GM18867 (cell line): Measurements from ENCODE around the gene RANBP9.

Experiments used
- ATAC-seq: cut with Tn5 transposase; IDR thresholded peaks from one replicate; pipeline ENCODE4 v1.9.1; 2021; ENCODE audit warnings: mild to moderate bottlenecking, moderate library complexity; ENCODE audit not compliant: unreplicated experiment

The RANBP9 gene

DNA sequence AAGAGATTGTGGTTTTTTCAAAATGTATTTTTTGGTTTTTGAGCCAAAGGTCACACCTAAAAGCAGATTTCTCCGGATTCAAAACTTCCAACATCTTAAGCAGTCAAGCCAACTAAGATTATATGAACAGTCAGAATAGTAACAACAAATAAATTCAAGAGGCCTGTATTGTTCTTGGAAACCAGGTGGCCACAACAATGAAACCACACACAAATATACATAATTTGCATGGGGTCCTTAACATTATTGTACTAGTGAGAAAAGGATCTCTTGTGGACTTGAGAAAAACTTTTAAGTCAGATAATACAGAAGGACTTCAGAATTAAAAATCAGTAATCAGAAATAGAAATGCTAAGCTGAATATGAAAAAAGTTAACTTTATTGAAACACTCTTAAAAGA, 55.9 kb downstream of the RANBP9 start:
- ATAC-seq: peak; percentile 73

DNA sequence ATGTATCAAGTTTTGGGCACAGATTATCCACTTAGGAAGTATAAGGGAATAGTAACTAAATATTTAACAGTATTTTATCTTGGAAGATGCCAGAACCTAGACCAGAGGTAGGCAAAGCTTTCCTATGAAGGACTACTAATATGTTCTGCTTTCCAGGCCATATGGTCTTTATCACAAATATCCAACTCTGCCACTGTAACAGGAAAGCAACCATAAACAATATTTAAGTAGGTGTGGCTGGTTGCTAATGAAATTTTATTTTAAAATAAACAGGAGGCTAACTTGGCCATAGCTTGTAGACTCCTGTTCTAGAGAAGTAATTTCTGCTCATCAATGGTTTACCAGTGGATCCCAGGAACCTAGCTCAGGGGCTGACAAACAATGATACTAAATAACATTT, 57.1 kb downstream of the RANBP9 start:
- no peak for ATAC-seq

DNA sequence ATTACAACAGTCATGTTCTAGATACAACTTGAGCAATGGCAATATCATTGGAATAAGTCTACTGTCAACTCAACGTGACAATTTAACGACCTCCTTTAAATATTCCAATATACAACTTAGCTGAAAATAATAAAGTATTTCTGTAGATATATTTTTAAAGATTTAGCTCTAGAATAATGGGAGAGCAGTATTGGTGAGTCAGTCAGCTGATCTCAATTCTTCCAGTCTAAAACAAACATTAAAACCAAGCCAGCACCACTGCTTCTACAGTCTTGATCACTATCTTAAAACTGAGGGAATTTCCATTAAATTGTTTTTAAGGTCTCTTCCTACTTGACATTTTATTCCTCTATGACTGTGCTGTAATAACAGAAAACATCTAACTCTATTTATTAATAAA, 58.3 kb downstream of the RANBP9 start:
- no peak for ATAC-seq

DNA sequence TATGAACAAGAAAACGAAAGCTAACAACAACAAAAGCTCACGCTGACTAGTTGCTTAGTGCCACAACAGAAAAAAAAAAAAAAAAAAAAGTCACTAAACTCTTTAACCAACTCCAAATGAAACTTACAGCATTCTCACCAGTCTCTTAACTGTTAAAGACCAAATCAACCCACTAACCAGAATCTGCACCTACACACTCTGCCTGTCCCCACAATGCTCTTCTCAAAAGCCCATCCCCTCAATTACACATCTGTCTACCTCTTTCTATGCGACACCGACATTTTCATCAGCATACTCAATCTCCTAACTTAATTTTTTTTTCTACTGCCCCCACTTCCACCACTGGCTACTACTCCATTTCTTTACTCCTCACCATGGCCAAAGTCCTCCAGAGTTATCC, 62.2 kb downstream of the RANBP9 start:
- no peak for ATAC-seq

DNA sequence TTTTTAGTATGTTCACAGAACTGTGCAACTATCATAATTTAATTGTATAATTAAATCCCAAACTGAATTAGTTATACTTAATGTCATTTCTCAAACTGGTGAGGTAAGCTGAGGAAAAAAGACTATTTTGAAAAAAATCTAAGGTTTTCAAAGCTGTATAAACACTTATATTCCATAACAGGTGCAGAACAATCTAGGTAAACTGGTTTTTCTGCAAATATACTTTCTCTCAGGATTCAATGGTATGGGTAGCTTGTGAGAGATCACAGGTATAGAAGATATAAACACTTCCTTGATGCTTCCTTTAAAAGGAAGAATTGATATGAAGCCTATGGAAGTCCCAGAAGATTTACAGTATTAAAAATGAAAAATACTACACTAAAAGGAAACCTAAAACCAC, 62.8 kb downstream of the RANBP9 start:
- ATAC-seq: no peak

DNA sequence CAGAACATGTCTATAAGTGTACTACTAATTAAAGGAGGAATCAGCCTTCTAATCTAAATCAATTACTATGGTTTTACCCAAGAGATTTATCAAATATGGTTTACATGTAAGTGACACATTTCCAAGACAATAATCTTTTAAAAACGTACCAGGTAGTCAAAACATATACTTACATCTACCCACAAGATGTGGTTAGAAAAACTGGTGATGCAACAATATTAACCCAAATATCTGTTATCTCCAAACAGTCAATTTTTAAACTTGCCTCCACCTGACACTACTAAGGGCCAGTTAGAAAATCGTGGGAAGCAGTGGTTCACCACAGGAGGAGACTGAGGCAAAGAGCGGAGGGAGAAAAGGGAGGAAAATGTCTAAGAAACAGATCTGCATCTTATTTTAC, 68.5 kb downstream of the RANBP9 start:
- ATAC-seq: no peak

DNA sequence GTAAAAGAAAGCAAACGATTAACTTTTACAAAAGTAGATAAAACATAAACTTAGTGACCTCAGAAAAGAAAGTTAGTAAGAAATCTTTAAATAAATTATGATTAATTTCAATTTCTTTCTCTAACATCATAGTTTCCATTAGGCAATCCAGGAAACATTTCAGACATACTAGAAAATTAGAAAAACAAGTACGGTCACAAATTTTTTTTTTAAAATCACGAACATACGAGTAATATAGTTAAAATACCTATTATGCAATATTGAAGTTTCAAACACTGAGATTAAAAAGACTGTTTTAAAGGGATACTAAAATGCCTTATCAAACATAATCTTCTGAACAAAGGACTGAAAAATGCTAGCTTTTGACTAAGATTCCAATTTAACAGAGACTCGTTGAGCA, 70.3 kb downstream of the RANBP9 start:
- ATAC-seq: no peak

DNA sequence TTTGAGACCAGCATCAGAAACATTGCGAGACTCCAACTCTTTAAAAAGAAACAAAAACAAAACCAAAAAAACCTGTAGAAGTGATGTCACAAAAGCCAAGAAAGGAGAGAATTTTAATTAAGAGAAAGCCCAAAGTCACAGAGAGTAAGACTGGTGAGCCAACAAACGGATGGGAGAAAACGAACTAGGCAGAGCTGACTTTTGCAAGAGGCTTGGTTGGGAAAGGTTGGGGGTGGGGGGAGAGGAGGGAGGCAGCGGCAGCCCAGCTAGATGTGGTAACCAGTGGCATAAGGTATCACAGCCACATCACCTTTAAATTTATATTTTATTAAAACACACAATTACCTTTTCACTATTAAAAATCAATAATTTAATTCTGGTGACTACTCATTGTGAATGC, 73.0 kb downstream of the RANBP9 start:
- ATAC-seq: no peak

DNA sequence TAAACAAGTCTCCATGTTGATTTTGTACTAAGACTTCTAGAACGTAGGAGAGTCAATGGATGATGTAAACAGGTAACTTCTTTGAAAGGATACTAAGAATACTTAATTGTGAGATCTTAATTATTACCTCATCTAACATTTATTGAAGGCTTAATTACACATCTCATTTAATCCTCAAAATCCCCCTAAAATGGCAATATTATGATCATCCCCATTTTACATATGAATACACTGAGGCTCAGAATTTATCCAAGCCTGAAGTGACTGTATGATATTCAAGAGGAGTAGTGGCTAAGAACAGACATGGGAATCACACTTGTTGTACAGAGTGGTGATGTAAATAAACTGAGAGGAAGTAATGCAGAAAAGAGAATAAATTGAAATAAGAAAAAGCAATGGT, 73.6 kb downstream of the RANBP9 start:
- no peak for ATAC-seq

DNA sequence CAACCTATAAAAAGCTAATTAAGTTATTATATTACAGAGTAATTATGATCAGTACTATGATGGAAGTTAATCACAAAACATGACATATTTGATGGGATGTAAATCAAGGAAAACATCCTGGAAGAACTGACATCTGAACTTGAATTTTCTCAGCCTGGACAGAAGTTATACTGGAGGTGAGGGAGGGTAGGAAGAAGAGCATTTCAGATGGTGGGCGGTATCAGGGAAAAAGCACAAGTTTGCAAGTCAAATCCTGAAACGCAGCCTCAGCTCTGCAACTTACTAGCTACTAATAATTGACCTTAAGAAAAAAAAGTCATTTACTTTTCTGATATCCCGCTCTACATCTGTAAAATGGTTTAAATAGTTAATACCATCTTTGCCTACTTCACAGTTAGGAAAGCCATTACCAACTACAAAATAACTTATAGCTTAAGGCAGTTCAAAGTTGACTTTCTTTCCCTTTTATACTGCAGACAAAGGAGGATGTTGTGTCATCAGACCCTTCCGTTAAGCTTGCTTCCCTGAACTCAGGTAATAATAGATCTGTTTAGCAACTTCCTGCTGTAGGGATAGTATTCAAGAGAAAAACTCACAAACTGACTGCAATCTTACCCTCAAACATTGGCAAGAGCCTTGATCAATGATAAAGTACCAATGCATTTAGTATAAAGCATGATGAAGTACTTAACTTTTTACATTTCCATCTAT, 75.5 kb downstream of the RANBP9 start:
- ATAC-seq: no peak

DNA sequence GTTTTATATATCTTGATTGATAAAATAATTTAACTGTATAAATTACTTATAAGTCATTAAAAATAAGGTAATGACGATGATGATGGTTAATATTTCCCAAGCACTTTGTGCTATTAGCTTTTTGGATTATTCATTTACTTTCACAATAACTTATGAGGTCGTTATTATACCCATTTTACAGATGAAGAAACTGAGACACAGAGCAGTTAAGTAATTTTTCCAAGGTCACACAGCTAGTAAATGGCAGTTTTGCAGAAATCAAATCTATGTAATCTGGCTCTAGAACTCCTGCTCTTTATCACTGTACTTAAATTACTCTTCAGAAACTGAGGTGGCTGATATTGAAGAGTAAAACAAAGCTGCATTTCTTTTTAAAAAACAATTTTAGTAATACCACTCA, 78.3 kb downstream of the RANBP9 start:
- ATAC-seq: no peak

DNA sequence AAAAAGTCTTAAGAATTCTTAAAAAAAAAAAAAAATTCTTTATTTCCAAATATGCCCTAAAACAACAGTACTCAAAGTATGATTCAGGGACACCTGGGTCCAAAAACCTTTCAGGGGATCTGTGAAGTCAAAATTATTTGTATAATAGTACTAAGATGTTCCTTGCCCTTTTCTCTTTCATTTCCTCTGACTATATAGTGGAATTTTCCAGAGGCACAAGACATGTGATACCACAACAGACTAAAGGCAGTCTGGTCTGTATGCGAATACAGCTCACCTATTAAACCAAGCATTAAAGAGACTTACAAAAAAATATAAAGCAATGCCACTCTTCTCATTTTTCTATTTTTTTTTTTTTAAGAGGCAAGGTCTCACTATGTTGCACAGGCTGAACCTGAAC, 81.1 kb downstream of the RANBP9 start:
- no peak for ATAC-seq

DNA sequence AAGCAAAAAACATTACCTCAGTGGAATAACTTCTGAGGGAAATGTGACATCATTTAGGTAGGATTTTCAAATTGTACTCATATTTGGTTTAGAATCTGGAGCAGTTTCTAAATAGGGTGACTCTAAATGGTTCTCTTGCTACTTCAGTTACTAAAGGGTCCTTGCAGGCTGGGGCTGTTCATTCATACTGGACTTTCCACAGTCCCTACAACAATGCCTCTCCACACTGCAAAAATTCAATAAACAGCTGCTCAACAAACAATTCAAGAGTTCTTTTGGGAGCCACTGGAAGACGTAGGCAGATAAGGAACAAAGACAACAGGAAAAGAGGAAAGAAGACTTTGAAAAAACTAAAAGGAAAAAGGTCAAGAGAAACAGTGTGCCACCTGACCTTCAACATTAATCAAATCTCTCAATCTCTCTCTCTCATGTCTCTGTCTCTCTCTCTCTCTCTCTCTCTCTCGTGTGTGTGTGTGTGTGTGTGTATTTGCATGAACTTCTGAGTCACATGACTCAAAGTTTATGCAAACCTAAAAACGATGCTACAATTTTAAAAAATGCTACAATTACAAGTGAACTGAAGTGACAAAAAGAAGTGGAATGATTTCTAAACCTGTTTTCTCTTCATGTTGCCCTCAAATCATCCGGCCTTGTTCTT, 82.0 kb downstream of the RANBP9 start:
- no peak for ATAC-seq

DNA sequence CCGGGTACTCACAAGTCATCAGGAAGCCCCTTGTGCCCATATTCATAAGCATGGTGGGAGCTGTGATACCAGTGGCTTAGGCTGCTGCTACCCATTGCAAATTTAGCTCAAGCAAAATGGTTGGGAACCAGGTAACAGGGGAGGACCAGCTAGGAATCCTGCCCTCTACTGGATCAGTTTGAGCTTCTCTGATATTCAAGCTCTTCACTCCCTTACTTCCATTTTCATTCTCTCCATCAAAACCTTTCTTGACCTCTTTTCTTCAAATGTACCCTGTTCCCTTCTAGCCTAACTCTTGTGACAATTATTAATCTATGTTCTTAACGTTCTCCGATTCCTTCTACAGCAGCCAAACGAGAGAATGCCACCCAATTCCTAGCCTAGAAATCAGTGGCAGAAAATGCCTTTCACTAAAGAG, 86.8 kb downstream of the RANBP9 start:
- peak; percentile 65 for ATAC-seq

DNA sequence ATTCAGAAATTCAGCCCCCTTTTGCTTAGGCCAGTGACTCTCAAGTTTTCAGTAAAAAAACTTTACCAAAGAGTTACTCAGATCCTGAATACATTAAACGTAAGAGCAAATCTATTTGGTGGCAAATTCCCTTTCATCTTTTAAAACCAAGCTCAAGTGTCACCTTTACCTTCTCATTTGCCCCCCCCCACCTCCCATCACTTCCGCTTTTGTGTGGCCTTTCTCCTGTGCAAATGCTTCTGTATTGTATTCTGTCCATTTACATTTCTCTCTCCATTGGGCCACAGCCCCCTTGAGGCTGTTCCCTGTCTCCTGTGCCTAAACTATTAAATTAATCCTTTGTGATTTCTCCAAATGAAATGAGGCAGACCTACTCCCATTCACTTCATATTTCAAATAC, 94.6 kb downstream of the RANBP9 start:
- ATAC-seq: no peak

DNA sequence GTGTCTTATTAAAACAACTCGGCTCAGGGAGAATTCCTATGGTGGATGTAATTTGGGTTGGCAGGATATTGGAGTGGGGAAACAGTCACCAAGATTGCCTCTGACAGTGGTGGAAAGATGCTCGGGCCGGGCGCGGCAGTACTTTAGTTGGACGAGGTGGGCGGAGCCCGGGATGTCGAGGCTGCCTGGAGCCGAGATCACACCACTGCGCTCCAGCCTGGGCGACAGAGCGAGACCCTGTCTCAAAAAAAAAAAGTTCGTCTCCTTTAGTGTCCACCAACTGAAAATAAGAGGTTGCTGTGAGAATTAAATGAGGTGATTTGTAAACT, 95.9 kb downstream of the RANBP9 start:
- peak; percentile 18 for ATAC-seq

DNA sequence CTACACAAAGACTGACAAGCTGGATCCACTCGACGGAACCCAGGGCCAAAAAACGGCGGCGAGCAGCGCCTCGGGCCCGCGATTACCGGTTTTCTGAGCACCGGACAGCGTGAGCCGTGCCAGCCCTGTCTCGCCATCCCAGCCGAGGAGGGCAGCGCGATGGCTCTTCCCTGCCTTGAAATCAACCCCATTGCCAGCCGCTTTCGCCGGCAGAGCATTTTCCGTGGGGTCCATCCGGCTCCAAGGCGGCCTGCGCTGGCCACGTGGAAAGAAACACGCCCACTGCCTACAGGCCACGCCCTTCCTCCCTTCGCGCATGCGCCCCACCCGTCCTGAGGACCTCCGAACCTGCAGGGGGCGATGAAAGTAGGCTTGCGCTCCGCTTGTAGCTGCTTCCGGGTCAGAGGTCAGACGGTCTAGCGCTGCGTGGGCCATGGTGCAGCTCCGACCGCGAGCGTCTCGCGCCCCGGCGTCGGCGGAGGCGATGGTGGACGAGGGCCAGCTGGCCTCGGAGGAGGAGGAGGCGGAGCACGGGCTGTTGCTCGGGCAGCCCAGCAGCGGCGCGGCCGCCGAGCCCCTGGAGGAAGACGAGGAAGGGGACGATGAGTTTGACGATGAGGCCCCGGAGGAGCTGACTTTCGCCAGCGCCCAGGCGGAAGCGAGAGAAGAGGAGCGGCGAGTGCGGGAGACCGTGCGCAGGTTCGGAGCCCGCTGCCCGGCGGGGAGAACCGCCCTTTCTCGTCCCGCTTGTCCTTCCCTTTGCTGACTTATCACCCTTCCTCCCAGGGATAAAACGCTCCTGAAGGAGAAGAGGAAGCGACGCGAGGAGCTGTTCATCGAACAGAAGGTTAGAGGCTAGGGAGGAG, 96.5 kb downstream of the RANBP9 start, which contains the start of gene NOL7:
TSS of gene NOL7 (plus strand) at position 410 of the 866 bp plus-strand sequence. CDS start at position 434, 24 bp downstream.
- peak; percentile 90 for ATAC-seq

DNA sequence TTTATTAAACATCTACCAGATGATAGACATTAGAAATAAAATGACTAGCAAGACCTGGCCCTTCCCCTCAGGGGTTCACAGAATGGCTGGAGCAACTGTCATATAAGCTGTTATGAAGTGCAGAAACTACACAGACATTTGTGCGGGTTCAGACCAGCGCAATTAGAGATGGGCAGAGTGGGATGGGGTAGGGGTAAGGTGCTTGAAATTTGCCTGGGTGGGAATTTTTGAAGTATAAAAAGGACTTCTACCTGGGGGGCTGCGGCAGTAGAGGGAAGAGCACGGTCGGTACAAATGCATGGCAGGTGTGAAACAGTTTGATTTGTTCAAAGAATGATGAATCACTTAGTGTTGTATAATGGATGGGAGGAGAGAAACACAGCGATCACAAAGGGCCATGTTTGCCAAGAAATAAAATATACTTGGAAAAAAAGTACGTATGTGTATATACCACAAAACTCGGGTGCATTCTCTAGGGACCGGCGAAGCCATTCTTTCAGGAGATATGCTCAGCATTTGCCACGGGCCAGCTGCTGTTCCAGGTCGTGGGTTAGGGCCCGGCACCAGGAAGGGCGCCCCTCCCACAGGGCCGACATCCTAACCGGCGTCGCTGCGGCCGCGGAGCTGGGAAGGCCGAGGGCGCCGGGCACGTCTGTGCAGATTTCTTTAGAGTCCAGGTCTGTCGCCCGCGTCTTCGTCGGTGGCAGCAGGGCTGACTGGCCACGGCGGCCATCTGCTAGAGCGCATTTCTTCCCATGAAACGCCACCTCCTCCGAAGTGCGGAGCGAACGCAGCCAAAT, 97.3 kb downstream of the RANBP9 start:
- peak; percentile 21 for ATAC-seq

DNA sequence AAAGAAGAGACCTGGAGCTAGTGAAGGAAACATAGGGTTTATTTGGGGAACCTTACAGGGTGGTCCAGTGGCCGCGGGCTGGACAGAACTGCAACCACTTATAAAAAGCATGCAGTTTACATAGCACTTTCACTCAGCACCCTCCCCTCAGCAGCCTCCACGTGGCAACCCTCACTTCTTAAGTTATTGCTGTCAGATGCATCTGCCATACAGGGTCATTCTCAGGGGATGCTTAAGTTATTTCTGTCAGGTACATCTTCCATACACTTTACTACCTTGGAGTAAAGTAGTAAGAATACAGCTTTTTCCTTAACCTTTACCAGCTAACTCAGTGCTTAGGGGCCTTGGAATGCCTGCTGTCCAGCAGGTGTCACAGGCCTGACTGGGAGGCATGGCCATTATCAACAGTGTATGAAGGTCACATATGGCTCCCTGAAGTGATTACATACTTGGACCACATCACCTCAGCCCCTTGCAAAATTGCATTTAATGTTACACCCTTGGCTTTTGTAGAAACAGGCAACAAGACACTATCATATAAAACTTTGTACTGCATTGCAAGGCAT, 98.5 kb downstream of the RANBP9 start:
- no peak for ATAC-seq

DNA sequence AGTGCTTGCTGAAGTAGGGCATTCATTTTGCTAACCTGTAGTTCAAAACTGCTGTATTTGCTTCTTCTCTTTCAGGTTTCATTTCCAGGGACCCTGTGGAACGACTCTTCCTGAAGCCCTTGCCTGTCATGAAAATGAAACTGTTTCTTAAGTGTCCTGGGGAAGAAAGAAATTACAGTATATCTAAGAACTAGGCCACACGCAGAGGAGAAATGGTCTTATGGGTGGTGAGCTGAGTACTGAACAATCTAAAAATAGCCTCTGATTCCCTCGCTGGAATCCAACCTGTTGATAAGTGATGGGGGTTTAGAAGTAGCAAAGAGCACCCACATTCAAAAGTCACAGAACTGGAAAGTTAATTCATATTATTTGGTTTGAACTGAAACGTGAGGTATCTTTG, 99.9 kb downstream of the RANBP9 start:
- ATAC-seq: no peak

DNA sequence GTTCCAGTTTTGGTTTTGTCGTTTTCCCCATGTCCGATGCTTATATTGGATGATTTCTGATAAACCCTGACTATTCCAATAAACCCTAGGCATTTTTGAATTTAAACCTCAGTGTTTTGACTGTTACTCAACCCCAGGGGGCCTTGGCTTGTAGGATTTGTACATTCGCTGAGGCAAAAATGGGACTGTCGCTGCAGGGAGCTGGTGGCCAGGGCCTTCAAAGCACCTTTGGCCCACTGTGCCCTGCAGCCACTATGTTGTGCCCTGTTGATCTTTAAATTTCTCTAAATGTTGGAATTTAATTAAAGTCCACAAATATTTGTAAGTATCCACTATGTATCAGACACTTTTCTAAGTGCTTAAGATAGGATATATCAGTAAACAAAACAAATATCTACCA, 106.0 kb downstream of the RANBP9 start:
- no peak for ATAC-seq
